NB4 (cell line): ENCODE measurements around the gene DRC1.

Experiments
- CTCF ChIP-seq: IDR thresholded peaks from one replicate; pipeline ENCODE4 v1.5.1; 2012; ENCODE audit warnings: low read depth, low read length
- POLR2A ChIP-seq: IDR thresholded peaks from 2 replicates; pipeline ENCODE4 v1.6.1; 2011; ENCODE audit warnings: mild to moderate bottlenecking; ENCODE audit not compliant: insufficient read length; ENCODE audit errors: extremely low read depth

GRCh38 chr2:26491563-26492167 is 89.9 kb downstream of the DRC1 start:
- no peak for TF ChIP-seq CTCF
- no peak for TF ChIP-seq POLR2A
